Measurements from ENCODE around the gene NRAS. TPM values are rescaled to one million over a fixed set of nuclear protein-coding genes. Genes with fewer than 3 reads are reported as not detected.

Gene NRAS
- polyA plus RNA-seq, 1 donor (not counting 4 experiments of a cell fraction or from before 2014, with no cell fraction given), result 49.5 TPM

DNA sequence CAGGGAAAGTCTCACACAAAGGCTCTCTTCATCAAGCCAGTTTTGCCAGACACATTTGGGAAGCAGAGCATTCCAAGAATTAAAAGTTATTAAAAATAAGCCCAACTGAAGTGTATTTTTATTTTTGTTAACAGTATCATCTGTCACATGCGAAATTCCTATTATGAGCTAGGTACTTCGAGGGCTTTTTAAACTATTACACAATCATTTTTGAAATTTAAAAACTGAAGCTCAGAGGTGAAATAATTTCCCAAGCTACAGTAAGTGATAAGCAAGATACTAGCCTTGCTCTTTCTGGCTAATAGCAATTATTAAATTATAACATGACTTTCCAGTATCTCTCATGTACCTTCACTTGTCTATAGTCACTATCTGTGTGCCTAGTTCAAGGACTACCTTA lies 12.0 kb upstream of the NRAS start:
- Histone ChIP-seq H3K9me3 (ENCODE audit: control insufficient read depth, low read depth, low read length) (no peaks in the 10 kb centered on the region), H3K4me3 (ENCODE audit: control insufficient read depth in 2 of 3, extremely low read depth in 1 of 3, insufficient read depth in 2 of 3, low read depth in 1 of 3, low read length in 3 of 3) (no peak overlapping the region), H3K4me1 (ENCODE audit: control insufficient read depth, extremely low read depth, insufficient read depth, low read length) (no peaks in the 10 kb centered on the region), H3K27ac (ENCODE audit: control insufficient read depth, insufficient read depth, low read length) (no peak overlapping the region), H3K36me3 (ENCODE audit: control insufficient read depth in 2 of 2, extremely low read depth in 1 of 2, insufficient read depth in 2 of 2, low read length in 2 of 2) (peaks cover 21 to 40% of the 10 kb centered on the region in 2 experiments), H4K20me1 (ENCODE audit: control insufficient read depth, extremely low read depth, insufficient read depth, low read length) (no peaks in the 10 kb centered on the region), H2AFZ (ENCODE audit: control insufficient read depth, low read length) (no peak overlapping the region), H3K9ac (ENCODE audit: control insufficient read depth, extremely low read depth, insufficient read depth, low read length) (no peak overlapping the region), H3K79me2 (ENCODE audit: control insufficient read depth, insufficient read depth, low read length) (peaks cover 17% of the 10 kb centered on the region), H3K27me3 (ENCODE audit: control insufficient read depth, extremely low read depth, insufficient read depth, low read length) (no peaks in the 10 kb centered on the region), H3K4me2 (ENCODE audit: control insufficient read depth, extremely low read depth, insufficient read depth, low read depth, low read length) (no peak overlapping the region), H3K9me1 (ENCODE audit: control insufficient read depth, extremely low read depth, insufficient read depth, low read length) (no peaks in the 10 kb centered on the region)
- dilution Hi-C loops (cut with MboI; ENCODE audit: extremely low pct_ligation_motif_present, low sequenced_read_pairs), result no loop called here
- FAIRE-seq (no peak), DNase-seq (ENCODE audit: low read depth, low spot score) (no peak)
- TF ChIP-seq EZH2 (IDR thresholded peaks at IDR 0.05; ENCODE audit: low read length) (no peak), CTCF (optimal IDR thresholded peaks at IDR 0.05 in 1 of 3, IDR thresholded peaks at IDR 0.05 in 1 of 3, conservative IDR thresholded peaks at IDR 0.05 in 1 of 3; ENCODE audit: extremely low read depth in 1 of 3, insufficient read depth in 2 of 3, low read length in 3 of 3) (no peak)

- H3K4me1 ChIP-seq (ENCODE audit: control insufficient read depth, extremely low read depth, insufficient read depth, low read length), result no peaks in the 10 kb centered on the region
- H3K79me2 ChIP-seq (ENCODE audit: control insufficient read depth, insufficient read depth, low read length), result peaks cover 6% of the 10 kb centered on the region
- H2AFZ ChIP-seq (ENCODE audit: control insufficient read depth, low read length), result no peak overlapping the region
- H3K27ac ChIP-seq (ENCODE audit: control insufficient read depth, insufficient read depth, low read length), result no peak overlapping the region
- H3K4me3 ChIP-seq (ENCODE audit: control insufficient read depth in 2 of 3, extremely low read depth in 1 of 3, insufficient read depth in 2 of 3, low read depth in 1 of 3, low read length in 3 of 3), result no peak overlapping the region
- H3K9ac ChIP-seq (ENCODE audit: control insufficient read depth, extremely low read depth, insufficient read depth, low read length), result no peak overlapping the region
- H3K9me1 ChIP-seq (ENCODE audit: control insufficient read depth, extremely low read depth, insufficient read depth, low read length), result no peaks in the 10 kb centered on the region
- H3K27me3 ChIP-seq (ENCODE audit: control insufficient read depth, extremely low read depth, insufficient read depth, low read length), result no peaks in the 10 kb centered on the region
- H3K36me3 ChIP-seq (ENCODE audit: control insufficient read depth in 2 of 2, extremely low read depth in 1 of 2, insufficient read depth in 2 of 2, low read length in 2 of 2), result peaks cover 18 to 39% of the 10 kb centered on the region in 2 experiments
- DNase-seq (ENCODE audit: low read depth, low spot score), result no peak
- no peak overlapping the region for H3K4me2 ChIP-seq (ENCODE audit: control insufficient read depth, extremely low read depth, insufficient read depth, low read depth, low read length)
- dilution Hi-C loops (cut with MboI; ENCODE audit: extremely low pct_ligation_motif_present, low sequenced_read_pairs), result no loop called here
- H4K20me1 ChIP-seq (ENCODE audit: control insufficient read depth, extremely low read depth, insufficient read depth, low read length), result no peaks in the 10 kb centered on the region
- H3K9me3 ChIP-seq (ENCODE audit: control insufficient read depth, low read depth, low read length), result no peaks in the 10 kb centered on the region
- no peak for FAIRE-seq
- TF ChIP-seq CTCF (optimal IDR thresholded peaks at IDR 0.05 in 1 of 3, IDR thresholded peaks at IDR 0.05 in 1 of 3, conservative IDR thresholded peaks at IDR 0.05 in 1 of 3; ENCODE audit: extremely low read depth in 1 of 3, insufficient read depth in 2 of 3, low read length in 3 of 3), result no peak
- no peak for TF ChIP-seq EZH2 (IDR thresholded peaks at IDR 0.05; ENCODE audit: low read length)
Measured at GRCh38 chr1:114725230-114725629, 8.7 kb upstream of the NRAS start.
